GM12878 (cell line): ENCODE data around the gene FAM83G. TPM values are rescaled to one million over a fixed set of nuclear protein-coding genes. Genes with fewer than 3 reads are reported as not detected.

ENCODE experiments used
- ATAC-seq: fragments of 200-7000 bp; cut with Tn5 transposase; 3 replicates; pipeline ENCODE4 v1.9.1; 2020; ENCODE audit warnings: mild to moderate bottlenecking, moderate library complexity
- BruUV-seq: library from RNA; stranded (reverse); fragments of 400-500 nt; replicated peaks from 2 replicates; lab custom pipeline; 2021; lab: Mats Ljungman, UMichigan
- CTCF ChIA-PET: fragments of 300-600 bp; sonication (Branson Sonifier 250); formaldehyde crosslinking; extraction: SDS; loops from one replicate; lab custom pipeline; 2021; ENCODE audit warnings: inconsistent platforms; lab: Yijun Ruan, JAX
- POLR2A ChIA-PET: fragments of 350-600 bp; formaldehyde crosslinking; extraction: SDS; loops from one replicate; lab custom pipeline; 2021; ENCODE audit warnings: inconsistent platforms; lab: Charles Lee
- RAD21 ChIA-PET: fragments of 300-600 bp; sonication (Branson Sonifier 250); formaldehyde crosslinking; loops from one replicate; lab custom pipeline; 2023; ENCODE audit warnings: antibody characterized with exemption; ENCODE audit not compliant: unreplicated experiment; lab: Charles Lee
- SMC1A ChIA-PET: fragments of 300-600 bp; sonication (Branson Sonifier 250); formaldehyde crosslinking; loops from one replicate; lab custom pipeline; 2023; ENCODE audit not compliant: unreplicated experiment, uncharacterized antibody; lab: Charles Lee
- DNase-seq: peaks from one replicate; pipeline ENCODE4 v3.0.0-alpha.2; 2011; ENCODE audit warnings: low read depth, low spot score
- FAIRE-seq: peaks from 3 replicates; lab custom pipeline; 2011; peaks lifted over from hg19 to GRCh38; lab: Jason Lieb, UNC
- H2AFZ ChIP-seq: 2 replicates; pipeline ENCODE4 v1.6.0; 2011; ENCODE audit warnings: low read depth, low read length, control low read depth; ENCODE audit not compliant: control insufficient read depth
- H3K27ac ChIP-seq: 2 replicates; pipeline ENCODE4 v1.5.1; 2011; ENCODE audit warnings: control low read depth; ENCODE audit not compliant: control insufficient read depth, insufficient read depth
- H3K27me3 ChIP-seq, 2 experiments: replicated peaks in 1 of 2; 2 replicates each; pipeline versions ENCODE4 v1.6.0 to v1.6.1; 2011; ENCODE audit warnings: low read length in 1 of 2; ENCODE audit not compliant: control insufficient read depth in 2 of 2, insufficient read depth in 2 of 2
- H3K36me3 ChIP-seq, 2 experiments: 2 replicates each; pipeline ENCODE4 v1.5.1; 2011; ENCODE audit warnings: low read length in 1 of 2; ENCODE audit not compliant: control insufficient read depth in 2 of 2, insufficient read depth in 2 of 2
- H3K4me1 ChIP-seq: 2 replicates; pipeline ENCODE4 v1.6.1; 2011; ENCODE audit warnings: mild to moderate bottlenecking, low read length, moderate library complexity, mixed read lengths; ENCODE audit not compliant: control insufficient read depth, insufficient read depth
- H3K4me2 ChIP-seq: 2 replicates; pipeline ENCODE4 v1.6.0; 2011; ENCODE audit warnings: control low read depth; ENCODE audit not compliant: control insufficient read depth, insufficient read depth
- H3K4me3 ChIP-seq: fragments of 200-600 bp; sonication (generic); 2 replicates; pipeline ENCODE4 v1.5.1; 2016
- H3K79me2 ChIP-seq: 2 replicates; pipeline ENCODE4 v1.6.0; 2011; ENCODE audit warnings: low read length; ENCODE audit not compliant: control insufficient read depth, insufficient read depth
- H3K9ac ChIP-seq: 2 replicates; pipeline ENCODE4 v1.8.0; 2011; ENCODE audit warnings: low read length, control low read depth, mixed read lengths; ENCODE audit not compliant: control insufficient read depth, insufficient read depth
- H3K9me3 ChIP-seq: replicated peaks from 3 replicates; pipeline ENCODE4 v1.5.1; 2011; ENCODE audit warnings: mild to moderate bottlenecking, low read length; ENCODE audit not compliant: control insufficient read depth, insufficient read depth
- H4K20me1 ChIP-seq: 2 replicates; pipeline ENCODE4 v1.6.0; 2011; ENCODE audit not compliant: control insufficient read depth, insufficient read depth
- BMI1 ChIP-seq: fragments of 450-650 bp; IDR thresholded peaks from 2 replicates; pipeline ENCODE4 v1.6.1; 2016; ENCODE audit warnings: mild to moderate bottlenecking, moderate library complexity, borderline replicate concordance
- CBX5 ChIP-seq: sonication (generic); IDR thresholded peaks from 2 replicates; pipeline ENCODE4 v1.6.1; 2016; ENCODE audit warnings: low read depth, moderate library complexity, mild to moderate bottlenecking, inconsistent platforms
- CEBPB ChIP-seq, 2 experiments: fragments of 150-350 bp in 1 of 2; IDR thresholded peaks; 2 replicates each; pipeline ENCODE4 v1.6.1; 2012 to 2014; ENCODE audit warnings: low read depth in 2 of 2, low read length in 2 of 2, borderline replicate concordance in 1 of 2, inconsistent platforms in 1 of 2
- CREM ChIP-seq: IDR thresholded peaks from 2 replicates; pipeline ENCODE4 v1.6.1; 2014; ENCODE audit warnings: antibody characterized with exemption, low read depth
- EED ChIP-seq: sonication (generic); IDR thresholded peaks from 2 replicates; pipeline ENCODE4 v1.6.1; 2016; ENCODE audit warnings: antibody characterized with exemption, low read depth
- MTA3 ChIP-seq: IDR thresholded peaks from 2 replicates; pipeline ENCODE4 v1.6.1; 2012; ENCODE audit warnings: low read length, inconsistent platforms, borderline replicate concordance
- MYB ChIP-seq: fragments of 150-350 bp; IDR thresholded peaks from 2 replicates; pipeline ENCODE4 v1.6.1; 2014; ENCODE audit warnings: mild to moderate bottlenecking, low read depth, low read length, borderline replicate concordance
- MYC ChIP-seq: IDR thresholded peaks from 2 replicates; pipeline ENCODE4 v1.6.1; 2011; ENCODE audit warnings: mild to moderate bottlenecking, low read length, moderate library complexity, inconsistent platforms; ENCODE audit not compliant: insufficient read depth, insufficient replicate concordance, insufficient read length, severe bottlenecking
- NFIC ChIP-seq: IDR thresholded peaks from 2 replicates; pipeline ENCODE4 v1.6.1; 2012; ENCODE audit warnings: low read depth, mild to moderate bottlenecking, inconsistent platforms, low read length, moderate library complexity
- RUNX3 ChIP-seq: IDR thresholded peaks from 2 replicates; pipeline ENCODE4 v1.6.1; 2012; ENCODE audit warnings: low read length, inconsistent platforms
- TBL1XR1 ChIP-seq: IDR thresholded peaks from 2 replicates; pipeline ENCODE4 v1.6.1; 2012; ENCODE audit warnings: low read depth, low read length, improper control_type of control experiment
- WGBS: methylation state at CpG from one replicate; pipeline ENCODE4 v1.1.6; 2016; ENCODE audit warnings: low lambda C conversion rate; ENCODE audit not compliant: insufficient replicate concordance, insufficient coverage; ENCODE audit errors: missing lambda C conversion rate; 5-methylcytosine and 5-hydroxymethylcytosine counted together
- in situ Hi-C: fragments of 300-500 bp; cut with MboI; formaldehyde crosslinking; loops from 9 replicates; pipeline ENCODE4 v1.14.3; 2018; ENCODE audit warnings: mixed read lengths
- intact Hi-C: fragments of 100-400 bp; cut with micrococcal nuclease; formaldehyde crosslinking; loops from one replicate; pipeline ENCODE4 v1.14.2; 2022; ENCODE audit not compliant: unreplicated experiment
- polyA plus RNA-seq, 11 experiments: library from polyadenylated mRNA; depleted of rRNA in 4 of 11; unstranded in 6 of 11; stranded (reverse) in 5 of 11; fragments of >200 nt; fragmentation: Nextera tagmentation in 4 of 11; fragmentation: Illumina TruSeq in 1 of 11; extraction: Ambion mirVana in 4 of 11; extraction: Trizol in 1 of 11; gene quantifications; 1 replicate in 1 of 11; 2 replicates in 10 of 11; pipeline versions ENCODE4 v1.2.1 to v1.2.3, GENCODE V29; 2011 to 2016; ENCODE audit warnings: inconsistent platforms in 2 of 11, missing spikeins in 2 of 11, low read depth in 1 of 11
- total RNA-seq, 4 experiments: library from RNA; depleted of rRNA in 3 of 4; stranded (reverse); fragments of >200 nt in 3 of 4; fragmentation: Illumina TruSeq in 1 of 4; extraction: Trizol in 1 of 4; gene quantifications; 2 replicates each; pipeline versions ENCODE4 v1.2.1 to v1.2.3, GENCODE V29; 2013 to 2021
- TF ChIP-seq, protein P1 (sequence below): IDR thresholded peaks from 2 replicates; pipeline ENCODE4 v1.6.1; 2011; ENCODE audit warnings: mild to moderate bottlenecking, low read depth, low read length, moderate library complexity; ENCODE audit not compliant: insufficient replicate concordance

FAM83G gene
- total and polyA plus RNA-seq, 10 of the 15 experiments (the other 5 are each of a cell fraction or from before 2014, with no cell fraction given): 0.03 to 16.7 (median 6.5) TPM

DNA sequence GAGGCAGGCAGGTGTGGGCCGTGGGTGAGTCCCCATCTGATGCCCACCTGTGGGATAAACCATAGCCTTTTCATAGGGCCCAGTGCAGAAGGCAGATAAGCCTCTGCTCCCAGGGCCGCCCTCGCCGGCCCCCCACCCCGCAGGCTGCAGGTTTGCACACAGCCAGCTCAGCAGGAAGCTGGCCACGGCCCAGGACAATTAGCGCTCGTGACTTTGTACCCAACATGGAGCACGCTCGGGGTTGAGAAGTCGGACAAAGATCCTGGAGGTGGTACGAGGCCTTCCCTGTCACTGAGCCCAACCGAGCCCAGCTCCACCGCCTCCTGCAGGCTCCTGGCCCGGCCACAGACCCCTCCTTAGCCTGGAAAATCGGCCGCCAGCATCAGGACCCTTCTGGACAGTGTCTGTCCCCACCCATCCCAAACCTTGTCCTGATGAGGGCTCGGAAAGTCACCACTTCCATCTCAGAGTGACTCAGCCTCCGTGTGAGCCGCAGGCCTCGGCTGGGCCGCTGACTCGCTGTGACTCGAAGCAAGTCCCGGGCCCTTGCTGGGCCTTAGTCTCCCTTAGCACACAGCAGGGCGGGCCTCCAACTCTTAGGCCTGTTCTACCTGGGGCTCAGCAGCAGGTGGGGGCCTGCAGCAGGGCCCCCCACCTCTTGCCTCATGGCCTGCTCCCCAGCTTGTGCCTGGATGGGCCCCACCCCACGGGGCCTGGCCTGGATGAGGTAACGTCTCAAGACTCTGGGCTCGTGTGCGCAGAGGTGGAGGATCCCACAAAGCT, 22.7 kb downstream of the FAM83G start:
- no peak for FAIRE-seq
- POLR2A ChIA-PET: no interaction called here
- in situ Hi-C loops (no loop called here), intact Hi-C loops (no loop called here)
- Histone ChIP-seq H3K27me3 (no peaks in the 10 kb centered on the region), H3K4me1 (no peaks in the 10 kb centered on the region), H3K4me2 (no peak overlapping the region), H3K9ac (no peak overlapping the region), H3K9me3 (no peaks in the 10 kb centered on the region), H3K79me2 (no peaks in the 10 kb centered on the region), H2AFZ (no peak overlapping the region), H4K20me1 (no peaks in the 10 kb centered on the region), H3K4me3 (no peak overlapping the region), H3K27ac (no peak overlapping the region), H3K36me3 (peaks cover 0 to 23% of the 10 kb centered on the region in 2 experiments; a peak in 2 of 4 replicates)
- SMC1A ChIA-PET: no interaction called here
- ATAC-seq: no peak
- RAD21 ChIA-PET: no interaction called here
- TF ChIP-seq MYB (no peak), MYC (no peak), EED (no peak), MTA3 (no peak)
- TF ChIP-seq, protein P1, sequence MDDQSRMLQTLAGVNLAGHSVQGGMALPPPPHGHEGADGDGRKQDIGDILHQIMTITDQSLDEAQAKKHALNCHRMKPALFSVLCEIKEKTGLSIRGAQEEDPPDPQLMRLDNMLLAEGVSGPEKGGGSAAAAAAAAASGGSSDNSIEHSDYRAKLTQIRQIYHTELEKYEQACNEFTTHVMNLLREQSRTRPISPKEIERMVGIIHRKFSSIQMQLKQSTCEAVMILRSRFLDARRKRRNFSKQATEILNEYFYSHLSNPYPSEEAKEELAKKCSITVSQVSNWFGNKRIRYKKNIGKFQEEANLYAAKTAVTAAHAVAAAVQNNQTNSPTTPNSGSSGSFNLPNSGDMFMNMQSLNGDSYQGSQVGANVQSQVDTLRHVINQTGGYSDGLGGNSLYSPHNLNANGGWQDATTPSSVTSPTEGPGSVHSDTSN: no peak
- CTCF ChIA-PET: interaction anchor here (0.8 kb wide), 1 partner anchor 21 kb away, joined by 3 read pairs; no protein-coding TSS in a partner anchor
- DNase-seq: no peak
- no TSS peak for BruUV-seq
- 90% methylated on average over 30 of the region's 30 CpGs for WGBS

DNA sequence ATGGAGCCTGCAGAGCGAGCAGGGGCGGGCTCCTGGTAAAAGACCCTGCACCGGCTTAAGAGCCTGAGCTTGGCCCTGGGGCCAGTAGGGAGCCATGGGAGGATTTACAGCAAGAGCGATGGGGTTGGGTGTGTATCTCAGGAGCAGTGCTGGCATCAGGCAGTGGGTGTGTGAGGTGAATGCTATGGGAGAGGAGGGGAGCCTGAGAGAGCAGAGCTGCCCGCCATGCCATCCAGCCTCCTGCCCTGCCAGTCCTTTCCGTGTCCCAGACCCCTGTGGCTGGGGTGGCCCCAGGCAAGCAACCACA, 23.3 kb downstream of the FAM83G start:
- Histone ChIP-seq H3K4me2 (no peak overlapping the region), H3K9ac (no peak overlapping the region), H3K4me3 (no peak overlapping the region), H4K20me1 (no peaks in the 10 kb centered on the region), H3K27me3 (no peaks in the 10 kb centered on the region), H3K79me2 (no peaks in the 10 kb centered on the region), H3K36me3 (peaks cover 0 to 20% of the 10 kb centered on the region in 2 experiments; a peak in 2 of 4 replicates), H2AFZ (no peak overlapping the region), H3K27ac (no peak overlapping the region), H3K4me1 (no peaks in the 10 kb centered on the region), H3K9me3 (no peaks in the 10 kb centered on the region)
- DNase-seq (no peak), ATAC-seq (no peak), FAIRE-seq (no peak)
- SMC1A ChIA-PET: no interaction called here
- POLR2A ChIA-PET: no interaction called here
- TF ChIP-seq RUNX3 (no peak), CEBPB (IDR thresholded peaks at IDR 0.05; ENCODE audit: borderline replicate concordance in 1 of 2, low read depth in 2 of 2, low read length in 2 of 2) (no peak), CBX5 (no peak), NFIC (no peak), BMI1 (no peak), CREM (no peak), TBL1XR1 (no peak)
- CTCF ChIA-PET: interaction anchor here (0.8 kb wide), 1 partner anchor 20 kb away, joined by 3 read pairs; no protein-coding TSS in a partner anchor
- BruUV-seq: no TSS peak
- intact Hi-C loops: no loop called here
- in situ Hi-C loops: no loop called here
- RAD21 ChIA-PET: no interaction called here
- WGBS: 84% methylated on average over 6 of the region's 6 CpGs
